Nephron (organoid): Measurements from ENCODE around the gene ACD.

ENCODE experiments used
- H3K27ac Mint-ChIP-seq, 3 experiments: 2 replicates each; pipeline ENCODE4 v1.8.0; 2020; ENCODE audit warnings: mixed read lengths in 3 of 3, mild to moderate bottlenecking in 2 of 3, moderate library complexity in 1 of 3
- H3K27me3 Mint-ChIP-seq: 2 replicates; pipeline ENCODE4 v1.8.0; 2021; ENCODE audit warnings: low read depth, mild to moderate bottlenecking, moderate library complexity, mixed read lengths
- H3K36me3 Mint-ChIP-seq: 2 replicates; pipeline ENCODE4 v1.8.0; 2020; ENCODE audit warnings: low read depth, mixed read lengths
- H3K4me1 Mint-ChIP-seq: 2 replicates; pipeline ENCODE4 v1.8.0; 2020; ENCODE audit warnings: mixed read lengths
- H3K4me3 Mint-ChIP-seq, 3 experiments: 2 replicates each; pipeline ENCODE4 v1.8.0; 2020; ENCODE audit warnings: mild to moderate bottlenecking in 3 of 3, mixed read lengths in 3 of 3, moderate library complexity in 2 of 3
- H3K9me3 Mint-ChIP-seq: 2 replicates; pipeline ENCODE4 v1.8.0; 2020; ENCODE audit warnings: mixed read lengths
- TF ChIP-seq, protein P1 (sequence below), 3 experiments: fragments of 200-600 bp; sonication (generic); IDR thresholded peaks; one replicate each; pipeline ENCODE4 v1.5.0; 2021; ENCODE audit warnings: antibody characterized with exemption in 3 of 3; ENCODE audit not compliant: unreplicated experiment in 3 of 3

The ACD gene

DNA sequence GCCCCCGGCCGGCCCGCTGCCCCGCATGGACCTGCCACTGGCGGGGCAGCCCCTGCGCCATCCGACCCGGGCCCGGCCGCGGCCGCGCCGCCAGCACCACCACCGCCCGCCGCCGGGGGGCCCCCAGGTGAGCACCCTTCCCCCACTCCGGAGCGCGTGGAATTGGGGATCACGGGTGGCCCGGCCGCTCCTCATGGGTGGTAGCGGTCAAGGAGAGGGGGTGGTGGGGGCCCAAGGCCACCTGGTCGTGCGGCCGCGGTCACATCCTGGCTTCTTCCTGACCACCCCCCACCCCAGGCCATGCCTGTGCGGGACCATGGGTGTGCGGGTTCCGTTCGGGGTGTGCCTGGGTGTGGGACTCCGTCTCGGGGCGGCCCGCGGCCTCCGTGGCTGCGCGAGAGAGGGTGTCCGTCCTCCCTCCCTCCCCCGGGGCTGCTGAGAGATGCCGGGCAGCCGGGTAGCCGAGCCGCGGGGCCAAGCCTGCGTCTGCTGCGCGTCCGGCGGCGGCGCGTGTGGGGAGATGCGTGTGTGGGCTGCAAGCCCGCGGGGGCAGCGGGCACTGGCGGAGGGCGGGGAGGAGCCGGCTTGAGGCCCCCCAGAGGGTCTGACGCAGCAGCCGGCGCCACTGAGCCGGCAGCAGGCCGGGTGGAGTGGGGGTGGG lies 6.8 kb downstream of the ACD start:
- no peaks in the 10 kb centered on the region for H3K36me3 Mint-ChIP-seq
- TF ChIP-seq, protein P1, sequence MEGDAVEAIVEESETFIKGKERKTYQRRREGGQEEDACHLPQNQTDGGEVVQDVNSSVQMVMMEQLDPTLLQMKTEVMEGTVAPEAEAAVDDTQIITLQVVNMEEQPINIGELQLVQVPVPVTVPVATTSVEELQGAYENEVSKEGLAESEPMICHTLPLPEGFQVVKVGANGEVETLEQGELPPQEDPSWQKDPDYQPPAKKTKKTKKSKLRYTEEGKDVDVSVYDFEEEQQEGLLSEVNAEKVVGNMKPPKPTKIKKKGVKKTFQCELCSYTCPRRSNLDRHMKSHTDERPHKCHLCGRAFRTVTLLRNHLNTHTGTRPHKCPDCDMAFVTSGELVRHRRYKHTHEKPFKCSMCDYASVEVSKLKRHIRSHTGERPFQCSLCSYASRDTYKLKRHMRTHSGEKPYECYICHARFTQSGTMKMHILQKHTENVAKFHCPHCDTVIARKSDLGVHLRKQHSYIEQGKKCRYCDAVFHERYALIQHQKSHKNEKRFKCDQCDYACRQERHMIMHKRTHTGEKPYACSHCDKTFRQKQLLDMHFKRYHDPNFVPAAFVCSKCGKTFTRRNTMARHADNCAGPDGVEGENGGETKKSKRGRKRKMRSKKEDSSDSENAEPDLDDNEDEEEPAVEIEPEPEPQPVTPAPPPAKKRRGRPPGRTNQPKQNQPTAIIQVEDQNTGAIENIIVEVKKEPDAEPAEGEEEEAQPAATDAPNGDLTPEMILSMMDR (IDR thresholded peaks at IDR 0.05; ENCODE audit: unreplicated experiment in 3 of 3): peak in 2 of 3 experiments; percentile 37 to 39
- peak overlapping the region; percentile 83 to 88 (median 84) for H3K4me3 Mint-ChIP-seq
- no peaks in the 10 kb centered on the region for H3K9me3 Mint-ChIP-seq
- H3K27me3 Mint-ChIP-seq: peaks cover 51% of the 10 kb centered on the region
- no peaks in the 10 kb centered on the region for H3K4me1 Mint-ChIP-seq
- H3K27ac Mint-ChIP-seq: no peak overlapping the region

DNA sequence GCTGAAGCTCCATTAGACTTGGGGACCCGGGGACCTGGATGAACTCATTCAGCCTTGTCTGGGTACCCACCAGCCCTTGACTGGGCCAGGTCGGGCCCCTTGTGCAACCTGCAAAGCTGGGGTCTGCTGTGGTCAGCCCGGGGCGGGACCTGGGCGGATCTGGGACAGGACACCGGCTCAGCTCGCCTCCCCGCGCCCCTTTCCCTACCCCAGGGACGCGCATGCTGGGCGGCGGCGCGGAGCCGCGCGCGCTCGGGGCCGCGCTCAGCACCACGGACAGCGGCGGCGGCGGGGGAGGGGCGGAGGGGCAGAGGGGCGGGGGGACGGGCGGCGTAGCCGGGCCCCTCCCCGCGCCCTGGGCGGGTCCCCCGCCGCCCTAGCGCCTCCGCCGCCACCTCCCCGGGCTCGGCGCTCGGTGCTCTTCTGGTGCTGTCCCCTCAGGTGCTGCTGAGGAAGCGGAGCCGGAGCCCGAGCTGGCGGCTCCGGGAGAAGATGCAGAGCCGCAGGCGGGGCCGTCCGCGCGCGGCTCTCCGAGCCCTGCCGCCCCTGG lies 7.4 kb downstream of the ACD start:
- Mint-ChIP-seq H3K4me1 (no peaks in the 10 kb centered on the region), H3K9me3 (no peaks in the 10 kb centered on the region), H3K27me3 (peaks cover 51% of the 10 kb centered on the region), H3K4me3 (no peak overlapping the region), H3K27ac (no peak overlapping the region), H3K36me3 (no peaks in the 10 kb centered on the region)
- TF ChIP-seq, protein P1 (IDR thresholded peaks at IDR 0.05; ENCODE audit: unreplicated experiment in 3 of 3): no peak

DNA sequence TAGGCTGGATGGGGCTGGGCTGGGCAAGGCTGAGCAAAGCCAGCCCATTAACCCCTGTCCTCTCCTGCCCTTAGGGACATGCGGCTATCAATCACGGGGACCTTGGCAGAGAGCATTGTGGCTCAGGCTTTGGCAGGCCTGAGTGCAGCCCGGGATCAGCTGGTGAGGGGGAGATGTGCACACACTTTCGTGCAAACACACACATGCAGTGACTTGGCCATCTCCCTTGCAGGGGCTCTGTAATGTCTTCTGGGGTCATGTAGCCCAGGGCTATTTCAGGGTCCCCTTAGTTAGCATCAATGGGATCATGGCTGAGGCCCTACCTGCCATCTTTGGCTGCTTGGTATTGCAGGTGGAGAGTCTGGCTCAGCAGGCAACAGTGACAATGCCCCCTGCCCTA lies 8.2 kb downstream of the ACD start:
- Mint-ChIP-seq H3K36me3 (no peaks in the 10 kb centered on the region), H3K4me1 (no peaks in the 10 kb centered on the region), H3K27ac (no peak overlapping the region), H3K4me3 (peak overlapping the region; percentile 79 to 83 (median 81)), H3K27me3 (peaks cover 57% of the 10 kb centered on the region), H3K9me3 (no peaks in the 10 kb centered on the region)
- TF ChIP-seq, protein P1 (IDR thresholded peaks at IDR 0.05; ENCODE audit: unreplicated experiment in 3 of 3): no peak

DNA sequence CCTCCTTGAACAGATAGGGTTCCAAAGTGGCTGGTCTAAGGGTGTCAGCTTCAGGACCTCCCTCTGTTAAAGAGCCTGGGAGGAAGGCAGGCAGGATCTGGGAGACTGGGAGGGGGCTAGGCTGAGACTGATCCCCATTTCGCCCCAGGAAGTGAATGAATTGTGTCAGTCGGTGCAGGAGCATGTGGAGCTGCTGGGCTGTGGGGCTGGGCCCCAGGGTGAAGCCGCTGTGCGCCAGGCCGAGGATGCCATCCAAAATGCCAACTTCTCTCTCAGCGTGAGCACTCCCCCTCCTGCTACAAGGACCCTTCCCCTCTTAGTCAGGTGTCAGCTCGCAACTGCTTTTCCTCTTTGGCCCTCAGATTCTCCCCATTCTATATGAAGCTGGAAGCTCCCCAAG lies 9.0 kb downstream of the ACD start:
- H3K4me3 Mint-ChIP-seq: peak overlapping the region; percentile 12 to 83 (median 26)
- no peaks in the 10 kb centered on the region for H3K36me3 Mint-ChIP-seq
- no peaks in the 10 kb centered on the region for H3K4me1 Mint-ChIP-seq
- H3K27me3 Mint-ChIP-seq: peaks cover 65% of the 10 kb centered on the region
- TF ChIP-seq, protein P1 (IDR thresholded peaks at IDR 0.05; ENCODE audit: unreplicated experiment in 3 of 3): no peak
- no peak overlapping the region for H3K27ac Mint-ChIP-seq
- no peaks in the 10 kb centered on the region for H3K9me3 Mint-ChIP-seq

DNA sequence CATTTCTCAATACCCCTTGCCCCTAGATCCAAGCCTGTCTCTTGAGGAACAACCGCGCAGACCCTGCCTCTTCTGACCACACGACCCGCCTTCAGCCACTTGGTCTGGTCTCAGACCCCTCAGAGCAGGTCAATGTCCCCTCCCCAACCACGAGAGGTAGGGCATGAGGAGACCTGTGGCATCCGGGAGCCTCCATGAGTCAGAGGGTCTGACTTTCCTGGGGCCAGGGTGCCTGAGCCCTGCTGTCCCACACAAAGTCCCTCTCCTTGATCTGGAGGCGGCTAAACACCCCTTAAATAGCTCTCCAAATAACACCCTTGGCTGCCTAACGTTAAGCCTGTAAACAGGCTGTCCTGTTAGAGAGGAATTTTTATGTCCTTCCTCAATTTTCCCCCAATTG lies 10.0 kb downstream of the ACD start:
- TF ChIP-seq, protein P1 (IDR thresholded peaks at IDR 0.05; ENCODE audit: unreplicated experiment in 3 of 3): no peak
- Mint-ChIP-seq H3K27me3 (peaks cover 65% of the 10 kb centered on the region), H3K9me3 (no peaks in the 10 kb centered on the region), H3K4me1 (no peaks in the 10 kb centered on the region), H3K4me3 (no peak overlapping the region), H3K27ac (no peak overlapping the region), H3K36me3 (no peaks in the 10 kb centered on the region)

DNA sequence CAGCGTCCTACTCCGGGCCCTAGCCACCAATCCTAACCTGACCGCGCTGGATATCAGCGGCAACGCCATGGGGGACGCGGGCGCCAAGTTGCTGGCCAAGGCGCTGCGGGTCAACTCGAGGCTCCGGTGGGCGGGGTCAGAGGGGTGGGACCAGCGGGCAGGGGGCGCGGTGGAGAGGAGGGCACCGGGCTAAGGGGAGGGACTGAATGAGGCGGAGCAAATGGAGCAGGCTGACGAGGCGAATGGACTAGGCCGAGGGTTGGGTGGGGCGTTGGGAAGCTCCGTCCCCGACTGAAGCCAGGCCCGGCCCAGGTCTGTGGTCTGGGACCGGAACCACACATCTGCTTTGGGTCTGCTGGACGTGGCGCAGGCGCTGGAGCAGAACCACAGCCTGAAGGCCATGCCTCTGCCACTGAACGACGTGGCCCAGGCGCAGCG lies 10.5 kb downstream of the ACD start:
- Mint-ChIP-seq H3K27ac (no peak overlapping the region), H3K27me3 (peaks cover 61% of the 10 kb centered on the region), H3K9me3 (no peaks in the 10 kb centered on the region), H3K36me3 (no peaks in the 10 kb centered on the region), H3K4me3 (no peak overlapping the region), H3K4me1 (no peaks in the 10 kb centered on the region)
- TF ChIP-seq, protein P1 (IDR thresholded peaks at IDR 0.05; ENCODE audit: unreplicated experiment in 3 of 3): no peak
